GM12878 (cell line): ENCODE data around the gene CCDC24. TPM values are rescaled to one million over a fixed set of nuclear protein-coding genes. Genes with fewer than 3 reads are reported as not detected.

Source experiments
- ATAC-seq: fragments of 200-7000 bp; cut with Tn5 transposase; 3 replicates; pipeline ENCODE4 v1.9.1; 2020; ENCODE audit warnings: mild to moderate bottlenecking, moderate library complexity
- BruUV-seq: library from RNA; stranded (reverse); fragments of 400-500 nt; replicated peaks from 2 replicates; lab custom pipeline; 2021; lab: Mats Ljungman, UMichigan
- CTCF ChIA-PET: fragments of 300-600 bp; sonication (Branson Sonifier 250); formaldehyde crosslinking; extraction: SDS; loops from one replicate; lab custom pipeline; 2021; ENCODE audit warnings: inconsistent platforms; lab: Yijun Ruan, JAX
- POLR2A ChIA-PET: fragments of 350-600 bp; formaldehyde crosslinking; extraction: SDS; loops from one replicate; lab custom pipeline; 2021; ENCODE audit warnings: inconsistent platforms; lab: Charles Lee
- RAD21 ChIA-PET: fragments of 300-600 bp; sonication (Branson Sonifier 250); formaldehyde crosslinking; loops from one replicate; lab custom pipeline; 2023; ENCODE audit warnings: antibody characterized with exemption; ENCODE audit not compliant: unreplicated experiment; lab: Charles Lee
- SMC1A ChIA-PET: fragments of 300-600 bp; sonication (Branson Sonifier 250); formaldehyde crosslinking; loops from one replicate; lab custom pipeline; 2023; ENCODE audit not compliant: unreplicated experiment, uncharacterized antibody; lab: Charles Lee
- DNase-seq: peaks from one replicate; pipeline ENCODE4 v3.0.0-alpha.2; 2011; ENCODE audit warnings: low read depth, low spot score
- FAIRE-seq: peaks from 3 replicates; lab custom pipeline; 2011; peaks lifted over from hg19 to GRCh38; lab: Jason Lieb, UNC
- H2AFZ ChIP-seq: 2 replicates; pipeline ENCODE4 v1.6.0; 2011; ENCODE audit warnings: low read depth, low read length, control low read depth; ENCODE audit not compliant: control insufficient read depth
- H3K27ac ChIP-seq: 2 replicates; pipeline ENCODE4 v1.5.1; 2011; ENCODE audit warnings: control low read depth; ENCODE audit not compliant: control insufficient read depth, insufficient read depth
- H3K27me3 ChIP-seq, 2 experiments: replicated peaks in 1 of 2; 2 replicates each; pipeline versions ENCODE4 v1.6.0 to v1.6.1; 2011; ENCODE audit warnings: low read length in 1 of 2; ENCODE audit not compliant: control insufficient read depth in 2 of 2, insufficient read depth in 2 of 2
- H3K36me3 ChIP-seq, 2 experiments: 2 replicates each; pipeline ENCODE4 v1.5.1; 2011; ENCODE audit warnings: low read length in 1 of 2; ENCODE audit not compliant: control insufficient read depth in 2 of 2, insufficient read depth in 2 of 2
- H3K4me1 ChIP-seq: 2 replicates; pipeline ENCODE4 v1.6.1; 2011; ENCODE audit warnings: mild to moderate bottlenecking, low read length, moderate library complexity, mixed read lengths; ENCODE audit not compliant: control insufficient read depth, insufficient read depth
- H3K4me2 ChIP-seq: 2 replicates; pipeline ENCODE4 v1.6.0; 2011; ENCODE audit warnings: control low read depth; ENCODE audit not compliant: control insufficient read depth, insufficient read depth
- H3K4me3 ChIP-seq: fragments of 200-600 bp; sonication (generic); 2 replicates; pipeline ENCODE4 v1.5.1; 2016
- H3K79me2 ChIP-seq: 2 replicates; pipeline ENCODE4 v1.6.0; 2011; ENCODE audit warnings: low read length; ENCODE audit not compliant: control insufficient read depth, insufficient read depth
- H3K9ac ChIP-seq: 2 replicates; pipeline ENCODE4 v1.8.0; 2011; ENCODE audit warnings: low read length, control low read depth, mixed read lengths; ENCODE audit not compliant: control insufficient read depth, insufficient read depth
- H3K9me3 ChIP-seq: replicated peaks from 3 replicates; pipeline ENCODE4 v1.5.1; 2011; ENCODE audit warnings: mild to moderate bottlenecking, low read length; ENCODE audit not compliant: control insufficient read depth, insufficient read depth
- H4K20me1 ChIP-seq: 2 replicates; pipeline ENCODE4 v1.6.0; 2011; ENCODE audit not compliant: control insufficient read depth, insufficient read depth
- HDGF ChIP-seq: fragments of 450-650 bp; IDR thresholded peaks from 2 replicates; pipeline ENCODE4 v1.6.1; 2016; ENCODE audit warnings: antibody characterized with exemption
- ZBTB33 ChIP-seq: fragments of 450-650 bp; IDR thresholded peaks from 2 replicates; pipeline ENCODE4 v1.6.1; 2017; ENCODE audit warnings: mild to moderate bottlenecking
- ZBTB4 ChIP-seq: fragments of 450-650 bp; formaldehyde crosslinking; IDR thresholded peaks from 2 replicates; pipeline ENCODE4 v1.4.0; 2022; ENCODE audit warnings: mild to moderate bottlenecking, moderate library complexity
- WGBS: methylation state at CpG from one replicate; pipeline ENCODE4 v1.1.6; 2016; ENCODE audit warnings: low lambda C conversion rate; ENCODE audit not compliant: insufficient replicate concordance, insufficient coverage; ENCODE audit errors: missing lambda C conversion rate; 5-methylcytosine and 5-hydroxymethylcytosine counted together
- in situ Hi-C: fragments of 300-500 bp; cut with MboI; formaldehyde crosslinking; loops from 9 replicates; pipeline ENCODE4 v1.14.3; 2018; ENCODE audit warnings: mixed read lengths
- intact Hi-C: fragments of 100-400 bp; cut with micrococcal nuclease; formaldehyde crosslinking; loops from one replicate; pipeline ENCODE4 v1.14.2; 2022; ENCODE audit not compliant: unreplicated experiment
- polyA plus RNA-seq, 11 experiments: library from polyadenylated mRNA; depleted of rRNA in 4 of 11; unstranded in 6 of 11; stranded (reverse) in 5 of 11; fragments of >200 nt; fragmentation: Nextera tagmentation in 4 of 11; fragmentation: Illumina TruSeq in 1 of 11; extraction: Ambion mirVana in 4 of 11; extraction: Trizol in 1 of 11; gene quantifications; 1 replicate in 1 of 11; 2 replicates in 10 of 11; pipeline versions ENCODE4 v1.2.1 to v1.2.3, GENCODE V29; 2011 to 2016; ENCODE audit warnings: inconsistent platforms in 2 of 11, missing spikeins in 2 of 11, low read depth in 1 of 11
- total RNA-seq, 4 experiments: library from RNA; depleted of rRNA in 3 of 4; stranded (reverse); fragments of >200 nt in 3 of 4; fragmentation: Illumina TruSeq in 1 of 4; extraction: Trizol in 1 of 4; gene quantifications; 2 replicates each; pipeline versions ENCODE4 v1.2.1 to v1.2.3, GENCODE V29; 2013 to 2021

CCDC24 gene
- total and polyA plus RNA-seq, 10 of the 15 experiments (the other 5 are each of a cell fraction or from before 2014, with no cell fraction given) = 0.18 to 3.1 (median 1.6) TPM; not detected in 1

DNA sequence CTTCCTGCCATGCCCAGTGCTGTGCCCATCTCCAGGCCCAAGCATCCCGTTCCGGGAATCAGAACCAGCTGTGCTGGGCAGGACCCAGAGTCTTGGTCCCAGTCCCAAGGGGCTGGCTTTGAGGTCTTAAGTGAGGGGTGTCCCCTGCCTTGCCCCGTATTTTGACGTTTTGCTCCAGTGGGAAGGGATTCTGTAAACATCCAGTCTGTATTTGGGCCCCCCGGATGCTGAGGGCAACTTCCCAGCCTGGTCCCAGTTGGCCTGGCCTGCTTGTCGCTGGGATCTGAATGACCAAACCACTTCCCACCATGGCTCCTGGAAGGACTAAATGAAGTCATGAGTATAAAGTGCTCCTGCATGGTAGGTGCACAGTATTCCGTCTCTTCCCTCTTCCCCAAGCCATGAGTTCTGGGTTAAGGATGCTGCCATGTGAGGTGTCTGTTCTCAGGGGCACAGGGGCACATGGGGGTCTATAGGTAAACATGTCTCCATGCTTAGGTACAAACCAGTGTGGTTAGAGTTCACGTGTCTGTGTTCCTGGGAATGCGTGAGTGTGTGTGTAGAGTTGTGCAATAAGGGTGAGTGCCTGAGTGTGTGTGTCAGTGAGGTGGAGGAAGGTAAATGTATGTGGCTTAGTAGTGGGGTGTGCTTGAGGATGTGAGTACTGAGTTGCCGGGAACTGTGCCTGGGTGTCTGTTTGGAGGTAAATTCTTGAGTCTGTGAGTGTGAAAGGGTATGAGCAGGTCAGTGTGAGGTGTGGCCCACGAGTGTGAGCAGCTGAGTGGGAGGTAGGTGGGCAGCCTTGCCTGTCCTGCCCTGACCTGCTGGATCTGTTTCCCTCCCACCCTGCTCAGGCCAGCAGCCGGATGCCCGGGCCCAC is 10.9 kb upstream of the CCDC24 start:
- no peak overlapping the region; the same call in 1 of the 2 replicates for H3K27ac ChIP-seq
- no TSS peak for BruUV-seq
- ChIA-PET CTCF (no interaction called here), RAD21 (interaction anchor here (0.7 kb wide), 1 partner anchor 217 kb away, joined by 3 read pairs; no protein-coding TSS in a partner anchor), POLR2A (interaction anchor here (0.6 to 0.9 kb wide), 2 partner anchors 13 to 17 kb away, joined by 3 to 5 read pairs; no protein-coding TSS in a partner anchor), SMC1A (no interaction called here)
- FAIRE-seq = peak; percentile 49
- H3K9me3 ChIP-seq = no peaks in the 10 kb centered on the region
- intact Hi-C loops (no loop called here), in situ Hi-C loops (no loop called here)
- TF ChIP-seq HDGF = 0 out of 2 replicates have a peak, but pooled peaks have one; percentile 66
- TF ChIP-seq ZBTB33 = no peak
- TF ChIP-seq ZBTB4 (CRISPR knock-in tag) = no peak
- H2AFZ ChIP-seq = peak overlapping the region; percentile 29; the same call in 1 of the 2 replicates
- H3K4me1 ChIP-seq = peaks cover 22% of the 10 kb centered on the region
- H3K9ac ChIP-seq = peak overlapping the region; percentile 72
- no peaks in the 10 kb centered on the region for H4K20me1 ChIP-seq
- peaks cover 4 to 7% of the 10 kb centered on the region in 2 experiments for H3K36me3 ChIP-seq
- peak; percentile 19 for ATAC-seq
- peak overlapping the region; percentile 96 for H3K4me2 ChIP-seq
- H3K4me3 ChIP-seq = peak overlapping the region; percentile 74
- peaks cover 37% of the 10 kb centered on the region for H3K79me2 ChIP-seq
- H3K27me3 ChIP-seq = no peaks in the 10 kb centered on the region
- no peak for DNase-seq
- WGBS = 80% methylated on average over 13 of the region's 13 CpGs
